GM19452 (cell line): ENCODE measurements around the gene ZER1.
"Not testable (repeated sequence)": the region's sequence is repeated elsewhere in the genome, so short reads cannot be mapped to it uniquely, and the experiment has no call there.

Experiments
- ATAC-seq: cut with Tn5 transposase; IDR thresholded peaks from one replicate; pipeline ENCODE4 v1.9.1; 2021; ENCODE audit not compliant: unreplicated experiment

Gene ZER1

GRCh38 chr9:128718047-128718446 is 53.7 kb downstream of the ZER1 start:
- no peak for ATAC-seq

GRCh38 chr9:128716581-128717254 is 55.0 kb downstream of the ZER1 start:
- ATAC-seq = no peak

- ATAC-seq = no peak
Measured at GRCh38 chr9:128715436-128715750, 56.3 kb downstream of the ZER1 start.

GRCh38 chr9:128714586-128715435 is 56.9 kb downstream of the ZER1 start:
- no peak for ATAC-seq

GRCh38 chr9:128713941-128714573 is 57.7 kb downstream of the ZER1 start:
- no peak for ATAC-seq

GRCh38 chr9:128713411-128713780 is 58.3 kb downstream of the ZER1 start:
- no peak for ATAC-seq

GRCh38 chr9:128712451-128713410 is 59.0 kb downstream of the ZER1 start:
- no peak for ATAC-seq

GRCh38 chr9:128707446-128707845 is 64.3 kb downstream of the ZER1 start:
- ATAC-seq = no peak

GRCh38 chr9:128706671-128707381 is 64.9 kb downstream of the ZER1 start:
- ATAC-seq = no peak

GRCh38 chr9:128706045-128706444 is 65.7 kb downstream of the ZER1 start:
- no peak for ATAC-seq

GRCh38 chr9:128705051-128705965 is 66.4 kb downstream of the ZER1 start:
- no peak for ATAC-seq

- ATAC-seq = no peak
Measured at GRCh38 chr9:128704356-128704670, 67.4 kb downstream of the ZER1 start.

GRCh38 chr9:128703616-128704355 is 67.9 kb downstream of the ZER1 start:
- no peak for ATAC-seq

GRCh38 chr9:128702949-128703615 is 68.6 kb downstream of the ZER1 start:
- peak; percentile 25 for ATAC-seq

- ATAC-seq = peak; percentile 77
Measured at GRCh38 chr9:128702445-128702948, 69.2 kb downstream of the ZER1 start, which contains the start of gene PKN3. Gene PKN3 (plus strand): TSS chr9:128702503. CDS start chr9:128702916, 413 bp downstream.

GRCh38 chr9:128701227-128701854 is 70.4 kb downstream of the ZER1 start:
- ATAC-seq = no peak

GRCh38 chr9:128699096-128699795 is 72.5 kb downstream of the ZER1 start:
- not testable (repeated sequence) for ATAC-seq
